Activated effector memory CD4-positive, alpha-beta T cell treated with anti-CD3 and anti-CD28 coated beads, Interleukin-2, amount 50 U/mL, for 16 hours (primary cell): ENCODE measurements around the gene PKD2.
A peak's percentile ranks its signal among the peaks of the same experiment; 100 is the strongest.
"Not testable (repeated sequence)": the region's sequence is repeated elsewhere in the genome, so short reads cannot be mapped to it uniquely, and the experiment has no call there.

Experiments used
- DNase-seq: peaks from one replicate; pipeline ENCODE4 v3.0.0-alpha.2; 2020

Gene PKD2

GRCh38 chr4:87989765-87990164 lies 17.7 kb upstream of the PKD2 start:
- no peak for DNase-seq

- no peak for DNase-seq
Measured at GRCh38 chr4:87995435-87995834, 12.0 kb upstream of the PKD2 start.

GRCh38 chr4:87999191-87999691 lies 8.2 kb upstream of the PKD2 start:
- not testable (repeated sequence) for DNase-seq

GRCh38 chr4:88001871-88002270 lies 5.6 kb upstream of the PKD2 start:
- DNase-seq, result no peak

- no peak for DNase-seq
Measured at GRCh38 chr4:88002786-88003185, 4.6 kb upstream of the PKD2 start.

- no peak for DNase-seq
Measured at GRCh38 chr4:88003261-88003660, 4.2 kb upstream of the PKD2 start.

DNA sequence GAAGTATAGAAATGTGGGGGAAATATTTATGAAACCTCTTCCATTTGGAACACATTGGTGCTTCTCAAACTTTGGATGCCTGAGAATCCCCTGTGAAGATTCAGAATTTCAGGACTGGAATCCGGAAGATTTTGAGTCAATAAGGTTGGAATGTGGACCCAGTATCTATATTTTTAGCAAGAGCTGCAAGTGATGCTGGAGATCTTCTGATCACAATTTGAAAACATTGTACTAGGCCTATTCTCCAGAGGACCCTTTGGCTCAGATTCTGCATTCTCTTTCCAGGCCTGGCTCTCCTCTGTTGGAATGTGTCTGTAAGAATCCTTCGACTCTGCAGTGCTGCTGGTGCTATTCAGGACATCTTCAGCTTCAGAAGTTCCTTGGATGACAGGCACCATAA lies 2.4 kb upstream of the PKD2 start:
- no peak for DNase-seq

DNA sequence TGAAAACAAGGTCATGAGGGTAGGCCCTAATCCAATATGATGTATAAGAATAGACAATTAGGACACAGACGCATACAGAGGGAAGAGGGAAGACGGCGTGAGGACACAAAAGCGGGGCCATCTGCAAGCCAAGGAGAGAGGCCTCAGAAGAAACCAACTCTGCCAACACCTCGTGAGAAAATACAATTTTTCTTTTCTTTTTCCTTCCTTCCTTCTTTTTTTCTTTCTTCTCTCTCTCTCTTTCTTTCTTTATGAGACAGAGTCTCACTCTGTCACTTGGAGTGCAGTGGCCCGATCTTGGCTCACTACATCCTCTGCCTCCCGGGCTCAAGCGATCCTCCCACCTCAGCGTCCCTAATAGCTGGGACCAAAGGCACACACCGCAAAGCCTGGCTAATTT lies 1.5 kb upstream of the PKD2 start:
- no peak for DNase-seq

- no peak for DNase-seq
Measured at GRCh38 chr4:88006956-88007303, 505 bp upstream of the PKD2 start.

GRCh38 chr4:88008122-88008742 lies 797 bp downstream of the PKD2 start:
- peak; percentile 69 for DNase-seq

DNA sequence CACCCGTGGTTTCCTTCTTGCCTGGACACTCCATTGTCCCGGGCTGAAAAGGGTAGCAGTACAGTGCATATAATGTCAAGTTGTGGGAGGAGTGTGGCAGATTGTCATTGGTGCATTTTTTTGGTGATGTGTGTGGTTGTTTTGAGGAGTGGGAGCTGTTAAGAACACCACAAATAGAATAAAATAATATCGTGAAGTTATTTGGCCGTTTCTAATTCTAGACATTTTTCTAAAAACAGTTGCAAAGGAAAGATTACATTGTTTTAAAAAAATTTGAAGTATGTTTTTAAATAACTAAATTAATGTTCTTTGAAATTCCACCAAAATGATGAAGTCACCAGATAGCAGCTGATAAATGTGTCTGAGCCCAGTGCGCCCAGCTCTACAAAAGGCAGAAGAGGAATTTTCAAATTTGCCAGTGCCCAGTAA lies 1.3 kb downstream of the PKD2 start:
- no peak for DNase-seq

GRCh38 chr4:88009871-88010270 lies 2.4 kb downstream of the PKD2 start:
- DNase-seq, result no peak

DNA sequence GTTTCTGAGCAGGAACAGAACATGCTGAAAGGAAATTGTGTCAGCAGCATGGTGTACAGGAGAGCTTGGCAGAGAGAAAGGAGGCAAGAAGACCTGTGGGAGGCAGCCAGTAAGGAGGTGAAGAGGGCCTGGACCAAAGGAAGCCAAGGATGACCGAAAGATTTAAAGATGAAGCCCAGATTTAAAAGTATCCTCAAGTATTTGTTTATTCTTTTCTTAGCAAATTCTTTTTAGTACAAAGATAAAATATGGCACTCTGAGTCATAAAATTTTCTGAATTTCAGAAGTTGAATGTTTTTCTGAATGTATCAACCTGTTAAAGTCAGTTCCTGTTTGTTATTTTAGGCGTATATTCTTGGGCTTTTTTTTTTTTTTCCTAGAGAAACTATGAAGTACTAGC lies 3.5 kb downstream of the PKD2 start:
- no peak for DNase-seq

DNA sequence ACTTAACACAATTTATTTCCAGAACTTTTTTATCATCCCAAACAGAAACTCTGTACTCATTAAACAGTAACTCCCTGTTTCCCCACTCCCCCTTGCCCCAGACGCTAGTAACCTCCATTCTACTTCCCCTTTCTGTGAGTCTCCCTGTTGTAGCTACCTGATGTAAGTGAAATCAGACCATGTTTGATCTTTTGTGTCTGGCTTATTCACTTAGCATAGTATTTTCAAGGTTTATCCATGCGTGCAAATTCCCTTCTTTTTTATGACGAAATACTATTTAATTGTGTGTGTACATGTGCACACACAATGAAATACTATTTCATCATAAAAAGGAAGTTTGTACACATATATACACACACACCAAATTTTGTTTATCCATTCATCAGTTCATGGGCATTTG lies 5.2 kb downstream of the PKD2 start:
- no peak for DNase-seq

- no peak for DNase-seq
Measured at GRCh38 chr4:88014386-88014905, 7.0 kb downstream of the PKD2 start.

DNA sequence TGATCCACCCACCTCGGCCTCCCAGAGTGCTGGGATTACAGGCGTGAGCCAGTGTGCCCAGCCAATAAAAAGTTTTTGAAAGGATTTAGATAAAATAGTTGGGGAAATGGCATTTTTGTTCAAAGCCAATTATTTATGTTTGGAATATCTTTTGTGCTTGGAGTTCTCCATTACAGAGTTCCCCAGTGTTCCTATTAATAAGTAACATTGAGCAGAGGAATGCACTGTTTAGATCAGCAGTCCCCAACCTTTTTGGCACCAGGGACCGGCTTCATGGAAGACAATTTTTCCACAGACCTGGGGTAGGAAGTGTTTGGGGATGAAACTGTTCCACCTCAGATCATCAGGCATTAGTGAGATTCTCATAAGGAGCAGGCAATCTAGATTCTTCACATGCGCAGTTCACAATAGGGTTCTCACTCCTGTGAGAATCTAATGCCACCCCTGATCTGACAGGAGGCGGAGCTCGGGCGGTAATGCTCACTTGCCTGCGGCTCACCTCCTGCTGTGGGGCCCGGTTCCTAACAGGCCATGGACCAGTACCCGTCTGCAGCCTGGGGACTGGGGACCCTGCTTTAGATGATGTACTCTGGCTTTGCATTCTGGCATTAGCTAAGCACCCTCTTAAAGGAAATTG lies 8.3 kb downstream of the PKD2 start:
- DNase-seq, result no peak

DNA sequence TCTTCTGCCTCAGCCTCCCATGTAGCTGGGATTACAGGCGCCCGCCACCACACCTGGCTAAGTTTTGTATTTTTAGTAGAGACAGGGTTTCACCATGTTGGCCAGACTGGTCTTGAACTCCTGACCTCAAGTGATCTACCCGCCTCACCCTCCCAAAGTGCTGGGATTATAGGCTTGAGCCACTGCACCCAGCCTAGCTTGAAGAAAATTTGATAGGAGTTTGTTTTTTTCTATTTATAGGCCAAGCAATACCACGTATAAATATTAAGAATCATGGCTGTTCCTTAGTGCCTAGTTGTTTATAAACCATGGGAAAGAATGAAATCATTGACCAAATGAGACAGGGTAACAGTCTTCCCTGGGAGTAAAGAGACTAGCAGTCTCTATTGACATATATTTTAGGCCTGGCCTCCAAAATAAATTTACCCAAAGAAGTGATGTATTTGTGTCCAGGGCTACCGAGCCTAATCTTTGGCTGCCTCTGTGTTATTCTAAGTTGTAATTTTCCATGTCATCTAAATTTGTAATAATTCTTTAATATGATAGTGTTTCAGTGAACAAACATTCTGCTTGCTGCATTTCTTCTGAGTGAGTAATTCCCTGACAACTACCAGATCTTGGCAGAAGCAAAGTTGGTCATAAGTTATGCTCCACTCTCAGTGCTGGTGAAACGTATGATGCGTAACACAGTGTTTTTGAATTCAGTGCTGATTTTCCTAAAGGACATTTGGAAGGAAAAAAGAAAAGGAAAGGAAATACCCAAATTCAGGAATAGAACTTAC lies 10.3 kb downstream of the PKD2 start:
- DNase-seq, result no peak

DNA sequence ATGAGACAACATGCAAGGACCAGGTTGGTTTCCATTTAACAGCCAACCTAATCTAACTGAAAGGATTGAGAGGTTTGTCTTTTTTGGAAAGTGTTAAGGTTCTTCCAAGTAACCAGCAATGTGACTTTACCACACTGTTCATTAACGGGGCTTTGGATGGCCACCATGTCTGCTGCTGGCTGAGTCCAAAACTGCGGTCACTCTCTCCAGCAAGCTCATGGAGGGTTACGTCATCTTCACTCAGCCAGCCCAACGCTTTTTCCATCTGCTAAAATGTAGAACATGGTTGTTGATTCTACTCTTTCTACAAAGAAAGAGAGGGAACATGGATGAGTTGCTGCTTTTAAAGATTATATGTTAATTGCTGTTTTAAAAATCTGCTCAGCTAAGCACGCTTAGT lies 11.0 kb downstream of the PKD2 start:
- no peak for DNase-seq

GRCh38 chr4:88021824-88022223 lies 14.4 kb downstream of the PKD2 start:
- DNase-seq, result no peak

DNA sequence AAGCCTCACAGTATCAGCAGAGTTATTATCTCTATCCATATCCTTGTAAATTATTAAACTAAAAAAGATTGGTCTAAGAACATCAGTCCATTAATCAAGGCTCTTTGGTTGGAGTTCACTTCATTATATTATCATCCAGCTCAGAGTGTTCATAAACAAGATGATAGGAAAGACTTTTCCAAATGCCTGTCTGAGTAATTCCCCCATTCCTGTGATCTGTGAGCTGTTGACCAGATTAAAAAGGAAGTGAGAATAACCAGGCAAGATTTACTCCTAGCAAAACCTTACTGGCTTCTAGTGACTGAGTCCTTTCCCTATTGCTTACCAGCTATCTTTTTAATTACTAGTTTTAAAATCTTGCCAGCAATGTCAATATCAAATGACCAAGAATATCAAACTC lies 14.9 kb downstream of the PKD2 start:
- no peak for DNase-seq

GRCh38 chr4:88025868-88026661 lies 18.6 kb downstream of the PKD2 start:
- DNase-seq, result not testable (repeated sequence)

DNA sequence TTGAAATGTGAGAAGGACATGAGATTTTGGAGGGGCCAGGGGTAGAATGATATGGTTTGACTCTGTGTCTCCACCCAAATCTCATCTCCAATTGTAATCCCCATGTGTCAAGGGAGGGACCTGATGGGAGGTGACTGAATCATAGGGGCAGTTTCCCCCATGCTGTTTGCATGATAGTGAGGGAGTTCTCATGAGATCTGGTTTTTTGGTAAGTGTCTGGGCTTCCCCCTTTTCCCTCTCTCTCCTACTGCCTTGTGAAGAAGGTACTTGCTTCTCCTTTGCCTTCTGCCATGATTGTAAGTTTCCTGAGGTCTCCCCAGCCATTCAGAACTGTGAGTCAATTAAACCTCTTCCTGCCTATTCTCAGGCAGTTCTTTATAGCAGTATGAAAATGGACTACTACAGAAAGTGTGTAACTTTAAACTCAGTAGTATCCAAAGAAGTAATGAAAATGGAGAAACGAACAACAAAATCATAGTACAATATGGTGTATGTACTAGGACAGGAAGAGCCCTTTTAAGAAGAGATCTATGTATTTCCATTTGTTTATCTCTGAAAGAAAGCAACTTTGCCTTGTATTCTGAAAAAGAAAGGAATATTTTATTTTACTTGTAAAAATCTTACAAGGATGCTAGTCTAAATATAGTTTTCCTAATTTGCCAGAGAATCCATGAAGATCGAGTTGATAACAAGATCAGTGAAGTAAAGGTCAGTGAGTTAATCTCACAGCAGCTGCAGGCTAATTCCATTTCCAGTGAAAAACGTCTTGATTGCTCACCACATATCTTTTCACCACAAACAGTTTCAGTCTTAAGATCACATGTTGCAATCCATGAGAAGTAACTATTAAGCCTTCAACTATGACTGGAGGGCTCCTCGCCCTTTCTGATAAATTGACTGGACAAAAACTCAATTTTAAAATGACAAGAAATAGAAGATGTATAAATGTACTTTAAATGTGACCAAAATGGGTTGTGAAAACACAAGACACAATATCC lies 20.5 kb downstream of the PKD2 start:
- DNase-seq, result no peak
